ENCODE results near the gene TTLL10.

The TTLL10 gene, protein sequence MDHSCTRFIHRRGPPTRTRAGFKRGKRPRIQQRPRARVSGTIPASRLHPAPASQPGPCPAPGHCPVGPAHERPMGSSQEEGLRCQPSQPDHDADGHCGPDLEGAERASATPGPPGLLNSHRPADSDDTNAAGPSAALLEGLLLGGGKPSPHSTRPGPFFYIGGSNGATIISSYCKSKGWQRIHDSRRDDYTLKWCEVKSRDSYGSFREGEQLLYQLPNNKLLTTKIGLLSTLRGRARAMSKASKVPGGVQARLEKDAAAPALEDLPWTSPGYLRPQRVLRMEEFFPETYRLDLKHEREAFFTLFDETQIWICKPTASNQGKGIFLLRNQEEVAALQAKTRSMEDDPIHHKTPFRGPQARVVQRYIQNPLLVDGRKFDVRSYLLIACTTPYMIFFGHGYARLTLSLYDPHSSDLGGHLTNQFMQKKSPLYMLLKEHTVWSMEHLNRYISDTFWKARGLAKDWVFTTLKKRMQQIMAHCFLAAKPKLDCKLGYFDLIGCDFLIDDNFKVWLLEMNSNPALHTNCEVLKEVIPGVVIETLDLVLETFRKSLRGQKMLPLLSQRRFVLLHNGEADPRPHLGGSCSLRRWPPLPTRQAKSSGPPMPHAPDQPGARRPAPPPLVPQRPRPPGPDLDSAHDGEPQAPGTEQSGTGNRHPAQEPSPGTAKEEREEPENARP

DNA sequence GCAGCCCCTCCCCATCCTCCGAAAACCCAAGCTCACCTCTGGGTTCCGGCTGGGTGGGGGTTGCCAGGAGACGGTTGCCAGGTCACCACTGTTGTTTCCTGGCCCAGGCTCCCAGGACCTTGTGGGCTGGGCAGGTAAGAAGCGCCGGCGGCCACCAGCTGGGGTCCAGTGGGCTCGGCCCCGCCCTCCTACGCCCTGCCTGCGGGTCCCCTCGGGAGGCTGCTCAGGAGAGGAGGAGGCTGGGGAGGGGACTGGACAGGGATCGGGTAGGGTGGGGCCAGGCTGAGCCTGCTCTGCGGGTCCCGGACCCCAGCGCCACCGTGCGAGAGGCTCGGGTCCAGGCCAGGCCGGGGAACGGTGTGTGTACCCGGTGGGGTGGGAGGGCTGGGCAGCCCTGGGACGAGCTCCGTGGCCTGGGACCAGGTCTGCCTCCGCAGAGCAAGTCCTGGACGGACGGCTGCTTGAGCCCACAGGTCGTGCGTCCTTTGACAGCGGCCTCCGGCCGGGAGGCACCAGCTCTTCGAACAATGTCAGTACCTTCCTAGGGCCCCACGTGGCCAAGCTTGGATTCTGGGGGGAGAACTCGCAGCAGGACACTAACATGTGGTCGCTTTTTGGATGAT, at the start of gene TTLL10:
Gene TTLL10 (plus strand): TSS at position 88 of the 623 bp plus-strand sequence. CDS start 5,336 bp downstream, outside the sequence.
- DNase-seq, result peak; percentile 47

GRCh38 chr1:1124508-1124785, 49.2 kb upstream of the TTLL10 start:
- no peak for DNase-seq

DNA sequence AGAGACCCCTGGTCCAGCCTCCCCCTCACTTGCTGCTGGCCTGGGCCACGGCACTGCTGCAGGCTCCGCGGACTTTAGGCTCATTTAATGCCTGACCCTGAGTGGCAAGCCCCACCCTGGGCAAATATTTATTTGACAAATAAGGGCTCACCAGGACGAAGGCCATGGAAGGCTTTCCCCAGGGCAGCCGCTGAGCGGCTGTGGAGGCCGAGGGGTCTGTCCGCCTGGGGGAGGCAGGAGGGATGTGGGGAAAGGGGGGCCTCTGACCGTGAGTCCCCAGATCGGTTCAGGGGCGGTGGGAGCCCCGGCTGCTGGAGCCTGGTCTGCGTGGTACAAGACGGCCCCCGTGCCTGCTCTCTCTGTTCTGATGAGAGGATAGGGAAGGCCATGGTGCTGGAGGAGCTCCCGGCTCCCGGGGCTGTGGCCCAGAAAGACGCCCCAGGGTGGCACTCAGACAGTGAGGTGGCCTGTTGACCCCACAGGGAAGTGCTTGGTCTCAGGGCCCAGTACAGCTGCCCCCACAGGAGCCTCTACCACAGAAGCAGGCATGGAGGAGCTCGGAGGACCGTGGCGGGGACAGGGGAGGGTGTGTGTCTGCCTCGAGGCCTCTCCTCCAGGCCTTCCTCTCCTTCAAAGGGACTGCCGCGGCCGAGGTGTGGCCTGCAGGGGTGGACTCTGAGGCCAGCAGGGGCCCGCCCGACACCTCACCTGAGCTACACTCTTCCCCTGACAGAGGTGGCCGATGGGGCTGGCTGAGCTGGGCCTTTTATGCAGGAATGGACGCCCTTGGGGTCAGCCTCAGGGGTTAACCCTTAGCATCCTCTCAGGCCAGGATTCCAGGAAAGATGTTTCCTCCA, 48.7 kb upstream of the TTLL10 start:
- DNase-seq, result no peak

- no peak for DNase-seq
Measured at GRCh38 chr1:1125945-1126344, 47.7 kb upstream of the TTLL10 start.

DNA sequence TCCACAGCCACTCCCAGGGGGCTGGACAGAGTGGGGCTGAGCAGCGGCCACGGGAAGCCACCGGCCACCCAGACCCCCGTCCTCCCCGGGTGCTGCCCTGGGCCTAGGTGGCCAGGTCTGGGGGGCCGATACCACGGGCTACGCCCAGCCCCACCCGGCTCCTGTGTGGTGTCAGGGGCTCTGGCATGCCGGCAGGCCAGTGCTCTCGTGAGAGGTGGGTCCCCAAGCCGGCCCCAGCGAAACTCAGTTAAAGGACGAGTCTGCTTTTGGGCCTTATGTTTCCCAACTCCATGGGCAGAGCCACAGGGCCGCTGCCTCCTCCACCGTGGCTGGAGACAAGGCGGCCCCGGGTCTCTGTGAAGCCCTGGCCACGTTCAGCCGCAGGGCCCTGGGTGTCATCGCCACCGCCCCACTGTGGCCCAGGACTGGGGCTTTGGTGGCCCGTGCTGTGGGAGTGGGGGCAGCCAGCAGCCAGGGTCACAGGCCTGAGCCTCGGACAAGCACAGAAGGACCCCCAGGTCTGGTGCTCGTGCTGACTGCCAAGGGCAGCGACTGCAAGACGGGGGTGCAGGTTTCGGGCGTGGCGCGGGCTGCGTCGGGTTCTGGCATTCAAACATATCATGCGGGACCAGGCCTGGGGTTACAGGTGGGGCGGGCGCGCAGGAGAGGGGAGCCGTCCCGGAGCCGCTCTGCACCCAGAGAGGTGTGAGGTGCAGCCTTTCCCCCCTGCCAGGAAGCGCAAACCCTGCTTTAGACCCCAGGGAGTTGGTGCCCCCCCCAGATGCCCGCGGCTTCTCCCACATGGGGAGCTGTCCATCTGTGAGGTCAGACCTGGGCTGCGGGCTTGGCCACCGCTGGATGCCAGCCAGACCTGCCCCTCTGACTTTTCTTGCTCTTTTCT, 45.9 kb upstream of the TTLL10 start:
- no peak for DNase-seq

DNA sequence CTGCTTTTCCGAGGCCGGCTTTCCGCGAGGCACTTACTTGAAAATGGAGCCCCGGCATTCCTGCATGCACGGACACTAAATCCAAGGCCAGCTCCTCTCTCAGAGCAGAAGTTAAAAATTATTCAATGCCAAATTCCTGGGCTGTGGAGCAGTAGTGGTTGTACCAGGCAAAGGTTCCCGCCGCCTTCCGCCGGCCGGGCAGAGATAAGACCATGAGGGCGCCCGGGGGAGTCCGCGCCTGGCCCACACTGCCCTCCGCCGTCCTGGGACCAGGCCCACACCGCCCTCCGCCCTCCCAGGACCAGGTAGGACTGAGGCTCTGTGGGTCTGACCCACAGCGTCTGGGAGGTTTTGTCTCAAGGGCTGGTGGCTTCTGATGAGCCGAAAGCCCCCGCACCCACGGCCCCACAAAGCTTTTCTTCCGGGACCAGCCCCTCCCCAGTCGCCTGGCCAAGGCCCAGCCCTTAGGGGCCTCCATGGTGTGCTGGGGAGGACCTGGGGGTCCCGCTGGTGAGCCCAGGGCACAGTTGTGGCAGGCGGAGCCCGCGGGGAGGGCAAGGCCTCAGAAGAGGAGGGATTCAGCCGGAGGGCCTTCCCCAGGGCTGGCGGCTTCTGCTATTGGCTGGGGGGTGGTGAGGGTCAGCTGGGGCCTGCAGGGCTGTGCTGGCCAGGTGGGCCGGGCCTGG, 45.1 kb upstream of the TTLL10 start:
- no peak for DNase-seq

- no peak for DNase-seq
Measured at GRCh38 chr1:1129381-1129821, 44.3 kb upstream of the TTLL10 start.

DNA sequence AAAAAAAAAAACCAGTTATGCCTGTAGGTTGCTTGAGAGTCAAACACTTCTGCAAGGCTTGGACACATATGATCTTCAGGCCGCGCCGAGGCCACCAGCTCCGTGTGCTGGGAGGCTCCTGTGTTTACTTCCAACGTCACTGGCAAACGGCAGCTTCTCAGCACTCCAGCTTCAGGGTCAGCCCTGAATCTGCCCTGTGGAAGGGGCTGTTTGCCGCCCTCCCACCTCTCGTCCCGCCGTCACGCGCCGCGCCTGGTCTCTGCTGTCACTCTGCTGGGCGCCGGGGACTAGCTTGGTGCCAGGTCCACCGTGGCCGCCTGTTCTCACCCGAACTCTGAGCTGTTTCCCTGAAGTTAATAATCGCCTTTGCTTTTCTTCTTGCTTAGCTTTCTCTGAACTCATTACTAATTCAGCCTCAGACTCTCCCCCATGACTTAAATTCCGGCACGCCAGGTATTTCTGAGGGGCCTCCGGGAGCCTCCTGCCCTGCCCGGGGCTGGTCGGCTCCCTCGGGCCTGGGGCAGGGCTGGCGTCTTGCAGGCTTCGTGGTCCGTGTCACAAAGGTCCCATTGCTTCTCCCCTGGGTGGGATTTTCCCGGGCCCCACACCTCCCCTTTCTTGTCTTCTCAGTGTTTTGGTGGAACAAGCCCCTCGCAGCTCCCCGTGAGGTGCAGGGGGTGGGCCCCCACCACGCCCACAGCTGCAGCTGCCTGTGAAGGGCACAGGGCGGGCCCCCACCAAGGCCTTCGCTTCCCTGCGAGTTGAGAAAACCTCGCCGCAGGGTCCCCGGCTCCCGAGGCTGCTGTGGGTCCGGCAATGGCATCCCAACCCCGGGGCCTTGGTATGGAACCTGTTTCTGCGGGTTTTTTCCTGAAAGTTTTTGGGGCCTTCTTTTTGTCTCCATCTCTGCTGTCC, 43.2 kb upstream of the TTLL10 start:
- DNase-seq, result no peak

DNA sequence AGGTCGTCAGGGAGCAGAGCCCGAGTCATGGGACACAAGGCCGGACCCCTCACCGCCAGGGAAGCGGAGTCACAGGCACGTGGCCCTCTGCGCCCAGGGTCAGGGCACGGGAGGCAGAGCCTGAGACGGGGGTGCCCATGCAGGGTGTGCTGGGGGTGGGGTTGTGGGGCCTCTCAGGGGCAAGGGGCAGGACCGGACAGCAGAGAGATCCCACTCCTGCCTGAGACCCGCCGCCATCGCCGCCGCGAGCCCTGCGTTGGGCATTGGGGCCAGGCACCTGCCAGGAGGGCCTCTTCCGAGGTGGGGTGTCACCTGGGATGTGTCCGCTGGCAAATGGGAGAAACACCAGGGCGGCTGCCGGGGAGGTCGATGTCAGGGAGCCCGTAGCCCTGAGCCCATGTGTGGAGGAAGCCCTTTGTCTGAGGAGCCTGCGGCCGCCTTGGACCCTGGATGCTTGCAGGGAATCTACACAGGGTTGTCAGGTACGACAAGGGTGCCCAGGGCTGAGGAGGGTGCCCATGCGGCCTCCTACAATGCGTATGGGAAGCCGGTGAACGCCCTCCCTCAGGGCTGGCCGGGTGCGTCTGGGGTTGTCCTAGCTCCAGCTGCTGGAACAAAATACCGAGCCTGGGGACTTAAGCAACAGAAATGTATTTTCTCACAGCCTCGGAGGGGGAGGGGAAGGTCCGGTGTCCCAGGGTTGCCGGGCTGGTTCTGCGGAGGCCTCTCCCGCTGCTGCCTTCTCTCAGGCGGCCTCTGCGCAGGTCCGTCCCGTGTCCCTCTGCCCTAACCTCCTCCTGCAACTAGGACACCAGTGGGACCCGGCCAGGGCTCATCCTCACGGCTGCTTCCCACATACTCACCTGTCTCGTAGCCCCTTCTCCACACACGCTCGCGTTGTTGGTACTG, 41.4 kb upstream of the TTLL10 start:
- no peak for DNase-seq

DNA sequence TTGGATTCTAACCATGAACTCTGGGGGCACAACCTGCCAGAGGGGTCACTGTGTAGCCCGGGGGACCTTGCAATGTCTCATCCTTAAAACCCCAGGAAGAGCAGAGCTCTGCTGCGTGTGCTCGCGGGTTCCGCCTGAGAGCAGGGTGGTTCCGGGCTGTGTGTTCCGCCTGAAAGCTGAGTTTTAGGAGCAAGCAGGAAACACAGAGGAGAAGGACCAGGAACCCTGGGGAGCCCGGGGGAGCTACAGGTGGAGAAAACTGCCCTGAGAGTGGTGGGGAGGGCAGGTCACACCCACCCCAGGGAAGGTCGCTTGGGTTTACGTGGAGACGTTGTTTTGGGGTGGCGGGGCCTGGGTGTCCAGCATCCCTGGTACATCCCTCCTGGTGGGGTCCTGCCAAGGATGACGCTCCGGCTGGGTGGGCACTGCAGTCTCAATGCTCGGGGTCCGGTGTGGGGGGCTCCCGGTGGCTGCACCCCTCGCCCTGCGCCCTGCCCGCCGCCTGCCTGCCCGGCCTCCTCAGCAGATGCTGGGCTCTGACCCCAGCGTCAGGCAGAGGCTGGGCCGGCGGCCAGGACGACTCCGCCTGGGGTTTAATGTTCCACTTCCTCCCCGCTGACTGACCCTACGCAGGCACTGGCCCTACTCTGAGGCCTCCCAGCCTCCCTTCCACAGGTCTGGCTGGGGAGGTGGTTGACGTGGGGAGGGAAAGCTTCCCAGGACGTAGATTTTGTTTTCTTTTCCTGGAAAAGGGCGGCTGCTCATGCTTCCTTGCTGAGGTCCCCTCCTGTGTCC, 40.5 kb upstream of the TTLL10 start:
- DNase-seq, result no peak

- DNase-seq, result no peak
Measured at GRCh38 chr1:1134300-1134970, 39.2 kb upstream of the TTLL10 start.

DNA sequence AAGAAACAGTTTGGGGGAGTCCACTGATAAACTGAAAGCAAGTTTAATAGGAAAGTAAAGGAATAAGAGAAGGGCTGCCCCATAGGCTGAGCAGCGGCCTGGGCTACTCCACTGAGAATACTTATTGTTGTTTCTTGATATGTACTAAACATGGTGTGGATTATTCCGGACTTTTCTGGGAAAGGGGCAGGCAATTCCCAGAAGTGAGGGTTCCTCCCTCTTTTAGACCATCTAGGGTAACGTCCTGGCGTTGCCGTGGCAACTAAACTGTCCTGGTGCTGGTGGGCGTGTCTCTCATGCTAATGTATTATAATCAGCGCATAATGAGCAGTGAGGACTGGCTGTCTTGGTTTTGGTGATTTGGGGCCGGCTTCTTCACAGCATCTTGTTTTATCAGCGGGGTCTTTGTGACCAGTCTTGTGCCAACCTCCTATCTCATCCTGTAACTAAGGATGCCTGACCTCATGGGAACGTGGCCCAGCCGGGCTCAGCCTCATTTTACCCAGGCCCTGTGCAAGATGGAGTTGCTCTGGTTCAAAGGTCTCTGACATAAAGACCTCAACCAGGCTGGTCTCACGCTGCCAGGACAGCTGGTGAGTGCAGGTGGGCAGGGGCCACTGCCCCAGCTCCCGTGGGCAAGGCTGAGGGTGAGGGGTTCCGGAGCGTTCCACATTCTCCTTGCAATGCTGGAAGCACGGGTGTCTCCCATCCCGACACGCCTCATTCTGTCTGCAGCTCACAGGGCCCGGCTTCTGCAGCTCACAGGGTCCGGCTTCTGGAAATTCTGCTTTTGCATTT, 38.1 kb upstream of the TTLL10 start:
- DNase-seq, result no peak

- no peak for DNase-seq
Measured at GRCh38 chr1:1136547-1137230, 37.0 kb upstream of the TTLL10 start.

GRCh38 chr1:1137256-1138045, 36.2 kb upstream of the TTLL10 start:
- peak; percentile 60 for DNase-seq

DNA sequence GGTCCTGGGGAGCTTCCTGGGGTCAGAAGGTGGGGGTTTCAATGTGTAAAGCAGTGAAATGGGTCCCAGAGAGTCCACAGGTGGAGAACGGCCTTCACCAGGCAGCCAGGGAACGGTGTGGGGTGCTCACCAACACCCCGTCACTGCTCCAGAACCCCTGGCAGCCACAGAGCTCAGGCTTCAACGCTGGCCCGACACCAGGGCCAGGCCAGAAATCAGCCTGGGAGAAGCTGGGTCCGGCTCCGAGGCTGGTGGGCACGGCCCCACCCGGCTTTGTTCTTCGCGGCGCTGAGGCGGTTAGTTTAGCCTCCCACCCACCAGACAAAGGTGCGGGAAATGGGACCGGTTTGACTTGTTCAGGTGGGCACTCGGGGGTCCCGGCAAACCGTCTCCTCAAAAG, 33.0 kb upstream of the TTLL10 start:
- DNase-seq, result no peak

Data from activated effector memory CD4-positive, alpha-beta T cell treated with Interleukin-2 at 50 U/mL for 16 hours (primary cell).